Tongue (tissue), 2 donors: ENCODE results near the gene ZNF585A. TPM values are rescaled to one million over a fixed set of nuclear protein-coding genes. Genes with fewer than 3 reads are reported as not detected.
"Not testable (repeated sequence)": the region's sequence is repeated elsewhere in the genome, so short reads cannot be mapped to it uniquely, and the experiment has no call there.

Experiments
- DNase-seq: peaks from one replicate; pipeline ENCODE4 v3.0.0-alpha.2; 2015
- total RNA-seq: library from RNA; depleted of rRNA; stranded (reverse); fragments of >200 nt; gene quantifications from one replicate; pipeline ENCODE4 v1.2.3, GENCODE V29; 2014

ZNF585A gene
- 12.8 TPM for total RNA-seq

DNA sequence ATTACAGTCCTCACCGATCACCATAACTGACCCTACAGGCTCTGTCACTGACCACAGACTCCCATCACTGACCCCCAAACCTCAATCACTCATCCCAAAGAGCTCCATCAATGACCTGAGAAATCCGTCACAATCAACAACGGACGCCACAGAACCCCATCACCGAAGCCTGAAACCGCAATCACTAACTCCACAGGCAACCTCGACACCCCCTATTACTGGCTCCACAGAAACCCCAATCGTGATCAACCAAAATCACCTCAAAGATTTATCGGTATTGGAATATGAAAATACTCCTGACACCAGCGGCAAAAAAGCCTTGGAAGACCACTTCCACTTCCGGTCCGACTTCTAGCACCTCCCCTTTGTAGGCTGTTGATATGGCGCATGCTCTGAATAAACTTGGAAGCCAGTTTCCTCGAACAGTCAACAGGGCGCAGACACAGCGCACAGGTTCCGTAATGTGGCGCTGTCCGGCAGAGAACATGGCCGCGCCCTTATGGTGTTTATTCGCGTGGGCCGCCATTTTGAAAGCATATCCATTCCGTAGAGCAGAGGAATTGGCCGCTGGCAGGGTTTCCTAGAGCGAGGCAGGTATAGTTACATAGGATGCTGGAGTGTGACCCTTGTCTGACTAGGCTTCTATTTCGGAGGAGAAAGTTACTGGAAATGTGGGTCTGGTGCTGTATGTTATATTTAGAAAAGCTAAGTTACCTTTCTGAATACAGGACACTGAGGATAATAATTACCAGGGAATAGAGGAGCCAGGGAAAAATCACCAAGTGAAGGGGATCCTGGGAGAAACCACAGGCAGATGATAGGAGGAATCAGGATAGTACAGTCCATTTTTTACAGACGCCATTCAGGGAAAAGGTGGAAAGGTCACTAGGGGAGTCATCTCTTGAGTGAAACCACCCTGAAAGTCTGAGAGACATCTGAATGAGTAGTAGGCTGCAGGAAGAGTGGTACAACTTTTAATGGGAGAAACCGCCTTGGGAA, at the start of gene ZNF585A:
Gene ZNF585A (minus strand): TSS at position 328 of the 999 bp plus-strand sequence. CDS start 2,785 bp downstream, outside the sequence.
- DNase-seq = peak; percentile 99

DNA sequence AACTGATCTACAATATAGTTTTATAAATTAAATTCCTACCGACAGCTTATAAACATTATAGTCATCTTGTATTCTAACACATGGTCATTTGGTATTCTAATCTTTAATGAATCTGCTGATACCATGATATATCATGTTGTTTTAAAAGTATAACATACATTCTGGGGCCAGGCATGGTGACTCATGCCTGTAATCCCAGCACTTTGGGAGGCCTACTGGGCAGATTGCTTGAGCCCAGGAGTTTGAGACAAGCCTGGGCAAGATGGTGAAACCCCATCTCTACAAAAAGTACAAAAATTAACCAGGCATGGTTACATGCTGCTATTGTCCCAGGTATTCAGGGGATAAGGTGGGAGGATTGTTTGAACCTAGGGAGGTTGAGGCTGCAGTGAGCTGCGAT, 48.6 kb upstream of the ZNF585A start:
- DNase-seq = no peak

- DNase-seq = no peak
Observed at GRCh38 chr19:37220383-37220782, 47.9 kb upstream of the ZNF585A start.

DNA sequence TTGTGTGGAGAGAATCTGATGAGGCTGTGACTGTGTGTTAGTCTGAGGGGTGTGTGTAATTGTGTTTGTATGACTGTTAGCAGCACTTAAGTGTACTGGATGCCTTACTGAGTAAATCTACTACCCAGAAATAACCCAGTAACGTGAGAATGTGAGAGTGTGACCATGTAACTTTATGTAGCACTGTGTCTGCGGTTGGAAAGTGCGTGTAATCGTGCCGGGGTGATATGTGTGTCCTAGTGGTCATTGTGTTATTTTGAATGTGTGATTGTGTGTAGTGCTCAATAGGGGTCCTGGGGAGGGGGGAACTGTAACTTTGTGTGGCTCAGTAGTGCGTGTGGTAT, 46.1 kb upstream of the ZNF585A start:
- peak; percentile 33 for DNase-seq

DNA sequence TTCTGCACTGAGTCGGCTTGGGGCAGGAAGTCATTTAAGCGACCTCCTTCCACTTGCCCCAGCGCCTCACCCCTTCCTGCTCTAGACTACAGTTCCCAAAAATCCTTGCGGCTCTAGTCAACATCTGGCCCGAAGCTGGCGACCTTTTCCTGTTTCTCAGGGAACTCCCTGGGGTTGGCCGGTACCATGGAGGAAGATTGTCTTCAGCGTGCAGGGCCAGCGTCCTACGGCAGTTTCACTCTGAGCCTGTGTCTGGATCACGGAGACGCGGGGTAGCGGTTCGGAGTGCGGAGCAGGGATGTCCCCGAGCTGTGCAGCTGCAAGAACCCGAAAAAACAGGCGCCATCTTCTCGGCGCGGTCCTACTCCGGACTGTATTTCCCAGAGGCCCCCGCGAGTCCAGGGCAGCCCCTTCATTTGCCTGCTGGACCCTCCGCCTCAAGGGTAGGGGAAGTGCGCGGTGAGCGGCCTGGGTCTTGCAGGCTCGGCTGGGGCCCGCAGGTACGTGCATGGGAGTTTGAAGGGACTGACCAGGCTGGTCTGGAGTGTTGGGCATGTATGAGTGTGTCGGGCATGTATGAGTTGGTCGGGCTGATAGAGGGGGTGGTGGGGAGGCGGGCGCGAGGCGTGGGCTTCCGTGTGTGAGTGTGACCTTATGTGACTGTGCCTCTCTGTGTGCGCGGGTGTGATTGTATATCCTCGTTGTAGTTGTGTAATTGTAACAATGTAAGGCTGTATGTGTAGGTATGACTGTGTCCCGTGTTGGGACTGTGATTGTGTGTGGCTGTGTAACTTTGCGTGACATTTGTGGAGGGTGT, 45.5 kb upstream of the ZNF585A start, which contains the start of gene ZNF383:
Gene ZNF383 (plus strand): TSS at position 440 of the 817 bp plus-strand sequence. CDS start 12,240 bp downstream, outside the sequence.
- peak; percentile 97 for DNase-seq

DNA sequence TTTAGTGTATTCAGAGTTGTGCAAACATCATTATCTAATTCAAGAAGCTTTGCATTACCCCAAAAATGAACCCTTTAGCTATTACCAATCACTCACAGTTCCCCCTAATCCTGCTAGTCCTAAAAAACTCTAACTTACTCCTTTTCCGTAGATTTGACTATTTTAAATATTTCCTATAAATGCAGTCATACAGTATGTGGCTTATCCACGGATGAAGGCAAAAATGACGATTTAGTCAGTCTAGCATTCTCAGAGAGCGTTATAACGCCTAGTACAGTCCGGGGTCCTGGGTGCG, 44.9 kb upstream of the ZNF585A start:
- DNase-seq = no peak

GRCh38 chr19:37197768-37198167, 25.3 kb upstream of the ZNF585A start:
- no peak for DNase-seq

GRCh38 chr19:37197115-37197514, 24.6 kb upstream of the ZNF585A start:
- not testable (repeated sequence) for DNase-seq

GRCh38 chr19:37195248-37195647, 22.8 kb upstream of the ZNF585A start:
- not testable (repeated sequence) for DNase-seq

- not testable (repeated sequence) for DNase-seq
Observed at GRCh38 chr19:37186071-37186470, 13.6 kb upstream of the ZNF585A start.

- no peak for DNase-seq
Observed at GRCh38 chr19:37165635-37166034, 6.9 kb downstream of the ZNF585A start.

DNA sequence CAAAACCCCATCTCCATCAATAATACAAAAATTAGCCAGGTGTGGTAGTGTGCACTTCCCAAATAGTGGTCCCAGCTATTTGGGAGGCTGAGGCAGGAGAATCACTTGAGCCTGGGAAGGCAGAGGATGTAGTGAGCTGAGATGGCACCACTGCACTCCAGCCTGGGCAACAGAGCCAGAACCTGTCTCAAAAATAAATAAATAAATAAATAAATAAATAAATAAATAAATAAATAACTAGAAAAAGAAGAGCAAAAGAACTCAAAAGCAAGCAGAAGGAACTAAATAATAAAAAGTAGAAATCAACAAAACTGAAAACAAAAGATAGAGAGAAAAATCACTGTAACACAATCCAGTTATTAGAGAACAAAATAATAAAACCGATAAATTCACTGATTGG, 12.3 kb downstream of the ZNF585A start:
- DNase-seq = no peak

DNA sequence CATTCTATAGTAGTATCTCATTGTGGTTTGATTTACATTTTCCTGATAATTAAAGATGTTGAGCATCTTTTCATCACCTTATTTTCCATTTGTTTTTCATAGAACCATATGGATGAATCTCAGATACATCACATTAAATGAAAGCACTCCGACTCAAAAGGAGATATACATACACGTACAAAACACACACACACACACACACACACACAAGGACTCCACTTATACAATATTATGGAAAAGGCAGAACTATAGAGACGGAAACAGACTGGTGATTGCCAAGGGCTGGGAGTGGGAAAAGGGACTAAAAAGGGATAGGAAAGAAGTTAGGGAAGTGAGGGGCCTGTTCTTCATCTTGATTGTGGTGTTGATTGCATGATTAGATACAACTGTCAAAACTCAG, 24.3 kb downstream of the ZNF585A start:
- no peak for DNase-seq

GRCh38 chr19:37136111-37136510, 36.4 kb downstream of the ZNF585A start:
- no peak for DNase-seq

DNA sequence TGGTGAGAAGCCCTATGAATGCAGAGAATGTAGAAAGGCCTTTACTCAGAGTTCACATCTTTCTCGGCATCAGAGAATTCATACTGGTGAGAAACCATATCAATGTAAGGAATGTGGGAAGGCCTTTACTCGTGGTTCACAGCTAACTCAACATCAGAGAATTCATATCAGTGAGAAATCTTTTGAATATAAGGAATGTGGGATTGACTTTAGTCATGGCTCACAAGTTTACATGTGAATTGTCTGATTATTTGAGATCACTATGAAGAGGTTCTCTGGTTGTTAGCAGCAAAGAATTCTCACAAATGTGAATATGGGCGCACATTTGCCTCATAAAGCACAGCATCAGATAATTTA, 43.7 kb downstream of the ZNF585A start:
- DNase-seq = no peak

DNA sequence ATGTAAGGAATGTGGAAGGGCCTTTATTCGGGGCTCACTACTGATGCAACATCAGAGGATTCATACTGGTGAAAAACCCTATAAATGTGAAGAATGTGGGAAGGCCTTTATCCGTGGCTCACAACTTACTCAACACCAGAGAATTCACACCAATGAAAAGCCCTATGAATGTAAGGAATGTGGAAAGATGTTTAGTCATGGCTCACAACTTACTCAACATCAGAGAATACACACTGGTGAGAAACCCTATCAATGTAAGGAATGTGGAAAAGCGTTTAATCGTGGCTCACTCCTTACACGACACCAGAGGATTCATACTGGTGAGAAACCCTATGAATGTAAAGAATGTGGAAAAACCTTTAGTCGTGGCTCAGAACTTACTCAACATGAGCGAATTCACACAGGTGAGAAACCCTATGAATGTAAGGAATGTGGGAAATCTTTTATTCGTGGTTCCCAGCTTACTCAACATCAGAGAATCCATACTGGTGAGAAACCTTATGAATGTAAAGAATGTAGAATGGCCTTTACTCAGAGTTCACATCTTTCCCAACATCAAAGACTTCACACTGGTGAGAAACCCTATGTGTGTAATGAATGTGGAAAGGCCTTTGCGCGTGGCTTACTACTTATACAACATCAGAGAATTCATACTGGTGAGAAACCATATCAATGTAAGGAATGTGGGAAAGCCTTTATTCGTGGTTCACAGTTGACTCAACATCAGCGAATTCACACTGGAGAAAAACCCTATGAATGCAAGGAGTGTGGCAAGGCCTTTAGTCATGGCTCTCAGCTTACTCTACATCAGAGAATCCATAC, 44.3 kb downstream of the ZNF585A start:
- DNase-seq = no peak

GRCh38 chr19:37122093-37122492, 50.4 kb downstream of the ZNF585A start:
- not testable (repeated sequence) for DNase-seq

DNA sequence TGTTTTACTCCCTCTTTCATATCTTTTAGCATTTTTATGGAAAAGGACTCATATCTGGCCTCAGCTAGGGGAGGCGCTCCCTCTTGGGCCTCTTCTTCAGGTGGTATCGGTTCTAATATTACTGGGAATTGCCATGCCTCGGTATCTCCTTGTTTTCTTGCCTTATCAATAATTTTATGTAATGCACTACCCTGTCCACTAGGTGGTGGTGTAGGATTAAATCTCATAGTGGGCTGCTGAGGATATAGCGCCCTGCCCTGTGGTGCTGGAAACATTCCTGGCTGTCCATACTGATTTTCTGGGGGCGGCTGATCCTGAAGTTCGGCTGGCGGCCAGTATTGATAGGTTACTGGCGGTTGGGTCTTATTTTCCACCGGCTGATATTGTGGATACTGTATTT, 58.5 kb downstream of the ZNF585A start:
- no peak for DNase-seq

DNA sequence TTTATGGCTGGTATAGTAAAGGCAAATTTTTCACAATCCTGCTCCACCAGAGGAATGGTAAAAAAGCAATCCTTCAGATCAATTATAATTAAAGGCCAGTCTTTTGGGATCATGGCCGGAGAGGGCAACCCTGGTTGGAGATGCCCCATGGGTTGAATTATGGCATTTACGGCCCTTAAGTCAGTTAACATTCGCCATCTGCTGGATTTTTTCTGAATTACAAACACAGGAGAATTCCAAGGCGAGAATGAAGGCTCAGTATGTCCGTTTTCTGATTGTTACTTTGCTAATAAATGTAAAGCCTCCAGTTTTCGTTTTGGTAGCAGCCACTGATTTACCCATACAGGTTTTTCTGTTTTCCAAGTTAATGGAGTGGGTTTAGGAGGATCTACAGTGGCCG, 60.7 kb downstream of the ZNF585A start:
- not testable (repeated sequence) for DNase-seq

- not testable (repeated sequence) for DNase-seq
Observed at GRCh38 chr19:37104135-37104534, 68.4 kb downstream of the ZNF585A start.

GRCh38 chr19:37098570-37098969, 73.9 kb downstream of the ZNF585A start:
- no peak for DNase-seq

DNA sequence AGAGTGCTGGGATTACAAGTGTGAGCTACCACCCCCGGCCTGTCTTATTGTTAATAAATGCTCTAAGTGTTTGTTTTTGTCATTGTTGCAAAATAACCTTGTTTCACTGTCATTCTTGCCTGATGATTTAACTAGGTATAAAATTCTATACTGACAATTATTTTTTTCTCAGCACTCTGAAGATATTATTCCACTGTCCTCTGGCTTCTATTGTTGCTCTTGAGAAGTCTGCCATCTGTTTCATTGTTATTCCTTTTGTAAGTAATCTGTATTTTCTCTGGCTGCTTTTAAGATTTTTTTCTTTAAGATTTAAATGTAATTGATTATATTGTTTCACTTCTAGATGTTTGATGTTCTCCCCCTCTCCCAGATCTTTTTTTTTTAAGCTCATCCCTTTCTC, 76.6 kb downstream of the ZNF585A start:
- DNase-seq = no peak
